IMR-90 (cell line): Measurements from ENCODE around the gene OSBPL2. TPM values are rescaled to one million over a fixed set of nuclear protein-coding genes. Genes with fewer than 3 reads are reported as not detected.

Source experiments
- ATAC-seq: fragments of 200-7000 bp; cut with Tn5 transposase; 2 replicates; pipeline ENCODE4 v1.9.1; 2020; ENCODE audit warnings: low read depth, mild to moderate bottlenecking, moderate library complexity
- BruUV-seq: library from RNA; stranded (reverse); fragments of 400-500 nt; replicated peaks from 2 replicates; lab custom pipeline; 2021; lab: Mats Ljungman, UMichigan
- CTCF ChIA-PET: fragments of 300-600 bp; formaldehyde crosslinking; extraction: SDS; loops from one replicate; lab custom pipeline; 2021; ENCODE audit warnings: antibody characterized with exemption; lab: Yijun Ruan, JAX
- POLR2A ChIA-PET: fragments of 300-600 bp; sonication (Branson Sonifier 250); formaldehyde crosslinking; loops from one replicate; lab custom pipeline; 2022; ENCODE audit warnings: antibody characterized with exemption; ENCODE audit not compliant: unreplicated experiment; lab: Charles Lee
- DNase-seq: peaks from one replicate; pipeline ENCODE4 v3.0.0; 2013
- H2AFZ ChIP-seq: replicated peaks from 2 replicates; pipeline ENCODE3; 2013; ENCODE audit warnings: low read length, mild to moderate bottlenecking; ENCODE audit not compliant: poor library complexity
- H2AK5ac ChIP-seq: 2 replicates; pipeline ENCODE4 v1.6.1; 2013; ENCODE audit warnings: low read depth, low read length, inconsistent platforms
- H2AK9ac ChIP-seq: replicated peaks from 2 replicates; pipeline ENCODE3; 2013; ENCODE audit warnings: mild to moderate bottlenecking, low read depth, low read length, moderate library complexity; ENCODE audit not compliant: poor library complexity
- H2BK120ac ChIP-seq: 2 replicates; pipeline ENCODE4 v1.6.1; 2013; ENCODE audit warnings: low read depth, low read length, inconsistent platforms
- H2BK15ac ChIP-seq: 3 replicates; pipeline ENCODE4 v1.6.1; 2013; ENCODE audit warnings: low read depth, low read length, inconsistent platforms
- H2BK20ac ChIP-seq: 2 replicates; pipeline ENCODE4 v1.6.1; 2013; ENCODE audit warnings: low read depth, mild to moderate bottlenecking, inconsistent platforms, low read length, moderate library complexity
- H2BK5ac ChIP-seq: 2 replicates; pipeline ENCODE4 v1.6.1; 2013; ENCODE audit warnings: mild to moderate bottlenecking, low read depth, low read length, inconsistent platforms; ENCODE audit not compliant: poor library complexity, severe bottlenecking
- H3K14ac ChIP-seq: replicated peaks from 2 replicates; pipeline ENCODE4 v1.6.1; 2013; ENCODE audit warnings: low read depth, low read length, inconsistent platforms
- H3K18ac ChIP-seq: 2 replicates; pipeline ENCODE4 v1.6.1; 2013; ENCODE audit warnings: low read depth, low read length, control low read depth
- H3K23ac ChIP-seq: 2 replicates; pipeline ENCODE4 v1.6.1; 2013; ENCODE audit warnings: low read depth, low read length, inconsistent platforms
- H3K27ac ChIP-seq: 2 replicates; pipeline ENCODE4 v1.5.1; 2013; ENCODE audit warnings: mild to moderate bottlenecking, control low read depth, low read length; ENCODE audit not compliant: insufficient read depth
- H3K27me3 ChIP-seq: 2 replicates; pipeline ENCODE4 v1.6.1; 2013; ENCODE audit warnings: low read length; ENCODE audit not compliant: control insufficient read depth, insufficient read depth
- H3K36me3 ChIP-seq: 2 replicates; pipeline ENCODE4 v1.6.1; 2013; ENCODE audit warnings: low read length, mixed read lengths; ENCODE audit not compliant: control insufficient read depth, insufficient read depth
- H3K4ac ChIP-seq: 2 replicates; pipeline ENCODE4 v1.6.1; 2013; ENCODE audit warnings: low read depth, low read length, inconsistent platforms
- H3K4me1 ChIP-seq: 2 replicates; pipeline ENCODE4 v1.6.1; 2013; ENCODE audit warnings: low read length, mixed read lengths; ENCODE audit not compliant: control insufficient read depth, insufficient read depth
- H3K4me2 ChIP-seq: 2 replicates; pipeline ENCODE4 v1.6.1; 2013; ENCODE audit warnings: low read depth, mild to moderate bottlenecking, control low read depth, low read length, moderate library complexity
- H3K4me3 ChIP-seq: 2 replicates; pipeline ENCODE4 v1.5.1; 2013; ENCODE audit warnings: low read depth, mild to moderate bottlenecking, control low read depth, low read length, moderate library complexity; ENCODE audit not compliant: insufficient read depth
- H3K56ac ChIP-seq: 2 replicates; pipeline ENCODE4 v1.6.1; 2013; ENCODE audit warnings: low read length, inconsistent platforms; ENCODE audit not compliant: insufficient read depth; ENCODE audit errors: extremely low read depth
- H3K79me1 ChIP-seq, 2 experiments: 2 replicates each; pipeline ENCODE4 v1.6.1; 2013; ENCODE audit warnings: low read length in 2 of 2, inconsistent platforms in 1 of 2, low read depth in 1 of 2
- H3K9ac ChIP-seq: 2 replicates; pipeline ENCODE4 v1.6.1; 2013; ENCODE audit warnings: low read depth, low read length, control low read depth
- H3K9me1 ChIP-seq: 2 replicates; pipeline ENCODE4 v1.6.1; 2013; ENCODE audit warnings: low read length, inconsistent platforms; ENCODE audit not compliant: insufficient read depth
- H3K9me3 ChIP-seq: 2 replicates; pipeline ENCODE4 v1.6.1; 2013; ENCODE audit warnings: low read length; ENCODE audit not compliant: control insufficient read depth, insufficient read depth
- H4K20me1 ChIP-seq: 2 replicates; pipeline ENCODE4 v1.6.1; 2013; ENCODE audit warnings: low read length, inconsistent platforms; ENCODE audit not compliant: insufficient read depth
- H4K5ac ChIP-seq: 2 replicates; pipeline ENCODE4 v1.6.1; 2013; ENCODE audit warnings: mild to moderate bottlenecking, low read depth, low read length, control low read depth
- H4K8ac ChIP-seq, 2 experiments: 2 replicates each; pipeline ENCODE4 v1.6.1; 2013; ENCODE audit warnings: low read depth in 2 of 2, low read length in 2 of 2, control low read depth in 1 of 2, inconsistent platforms in 1 of 2
- H4K91ac ChIP-seq: 2 replicates; pipeline ENCODE4 v1.6.1; 2013; ENCODE audit warnings: low read depth, low read length, inconsistent platforms; ENCODE audit not compliant: insufficient read depth
- BHLHE40 ChIP-seq: fragments of 150-350 bp; IDR thresholded peaks from 2 replicates; pipeline ENCODE4 v1.6.1; 2016; ENCODE audit warnings: mild to moderate bottlenecking, low read depth, low read length
- CEBPB ChIP-seq: IDR thresholded peaks from 2 replicates; pipeline ENCODE4 v1.6.1; 2012; ENCODE audit warnings: low read depth, low read length, improper control_type of control experiment
- MAFK ChIP-seq: IDR thresholded peaks from 2 replicates; pipeline ENCODE4 v1.6.1; 2012; ENCODE audit warnings: low read depth, low read length, improper control_type of control experiment
- POLR2A ChIP-seq: IDR thresholded peaks from 2 replicates; pipeline ENCODE4 v1.6.1; 2012; ENCODE audit warnings: mild to moderate bottlenecking, low read depth, low read length
- WGBS, 2 experiments: methylation state at CpG; one replicate each; pipeline versions ENCODE4 v1.1.5 to v1.1.7; 2013; ENCODE audit warnings: missing lambda C conversion rate in 2 of 2; ENCODE audit not compliant: insufficient read length in 1 of 2; ENCODE audit errors: extremely low coverage in 2 of 2; 5-methylcytosine and 5-hydroxymethylcytosine counted together
- dilution Hi-C: fragments of 300-500 bp; cut with HindIII; formaldehyde crosslinking; loops from one replicate; pipeline ENCODE4 v1.14.3; 2018; ENCODE audit warnings: low sequenced_read_pairs; ENCODE audit not compliant: unreplicated experiment
- in situ Hi-C: fragments of 300-500 bp; cut with MboI; formaldehyde crosslinking; loops from 3 replicates; pipeline ENCODE4 v1.14.3; 2019; ENCODE audit warnings: low sequenced_read_pairs, inconsistent platforms, mixed read lengths
- intact Hi-C: fragments of 100-400 bp; cut with micrococcal nuclease; formaldehyde crosslinking; loops from 2 replicates; pipeline ENCODE4 v1.10.0; 2022
- polyA plus RNA-seq, 3 experiments: library from polyadenylated mRNA; depleted of rRNA; stranded (reverse); fragments of >200 nt; gene quantifications; 2 replicates each; pipeline ENCODE4 v1.2.3, GENCODE V29; 2012; ENCODE audit warnings: low replicate concordance in 1 of 3
- total RNA-seq: library from RNA; depleted of rRNA; stranded (reverse); fragments of >200 nt; gene quantifications from 2 replicates; pipeline ENCODE4 v1.2.3, GENCODE V29; 2012

Gene OSBPL2
- total and polyA plus RNA-seq, 2 of the 4 experiments (the other 2 are of a cell fraction), result 19.3 to 27.6 TPM

DNA sequence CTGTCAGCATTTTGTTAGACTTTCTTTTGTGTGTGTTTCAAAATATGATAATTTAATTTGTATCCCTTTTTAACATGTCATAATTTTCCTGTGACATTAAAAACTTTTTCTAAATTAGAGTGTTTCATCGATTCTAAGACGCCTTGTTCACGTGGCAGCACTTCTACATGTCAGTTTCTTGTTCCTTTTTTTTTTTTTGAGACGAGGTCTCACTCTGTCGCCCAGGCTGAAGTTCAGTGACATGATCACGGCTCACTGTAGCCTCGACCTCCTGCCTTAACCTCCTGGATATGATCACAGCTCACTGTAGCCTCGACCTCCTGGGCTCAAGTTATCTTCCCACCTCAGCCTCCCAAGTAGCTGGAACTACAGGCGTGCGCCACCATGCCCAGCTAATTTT is 36.9 kb downstream of the OSBPL2 start:
- H2AK5ac ChIP-seq, result no peak overlapping the region
- peaks cover 8 to 9% of the 10 kb centered on the region in 2 experiments; a peak in 2 of 4 replicates for H3K79me1 ChIP-seq
- dilution Hi-C loops (loop anchor here (25.0 kb wide), 1 partner anchor 112 kb away; the partner anchor contains the start of gene RPS21), in situ Hi-C loops (loop anchor here (25.0 kb wide), 1 partner anchor 337 kb away; no protein-coding TSS in a partner anchor), intact Hi-C loops (no loop called here)
- TF ChIP-seq MAFK, result no peak
- no peak for TF ChIP-seq CEBPB
- no peak for TF ChIP-seq BHLHE40
- TF ChIP-seq POLR2A, result no peak
- CTCF ChIA-PET, result interaction anchor here (0.6 kb wide), 1 partner anchor 9 kb away, joined by 3 read pairs; no protein-coding TSS in a partner anchor
- H3K56ac ChIP-seq, result no peak overlapping the region
- H2BK20ac ChIP-seq, result no peak overlapping the region
- H3K4me3 ChIP-seq, result no peak overlapping the region
- no peak overlapping the region for H4K5ac ChIP-seq
- H3K27me3 ChIP-seq, result no peaks in the 10 kb centered on the region
- no TSS peak for BruUV-seq
- no peak overlapping the region for H3K23ac ChIP-seq
- H2BK15ac ChIP-seq, result no peak overlapping the region
- POLR2A ChIA-PET, result no interaction called here
- H2BK5ac ChIP-seq, result no peak overlapping the region
- H3K36me3 ChIP-seq, result peaks cover 49% of the 10 kb centered on the region
- H3K9me3 ChIP-seq, result no peaks in the 10 kb centered on the region
- WGBS, 2 experiments, result 100% methylated on average over 3 of the region's 10 CpGs; no CpG with 5 or more reads in 1 of the 2 experiments
- H3K18ac ChIP-seq, result no peak overlapping the region
- H3K4me2 ChIP-seq, result no peak overlapping the region
- peaks cover 8% of the 10 kb centered on the region; the same call in 1 of the 2 replicates for H4K20me1 ChIP-seq
- H3K9ac ChIP-seq, result no peak overlapping the region
- H4K8ac ChIP-seq, result no peak overlapping the region
- no peak overlapping the region for H2AK9ac ChIP-seq
- H3K27ac ChIP-seq, result no peak overlapping the region
- peaks cover 13% of the 10 kb centered on the region for H3K9me1 ChIP-seq
- DNase-seq (no peak), ATAC-seq (no peak)
- no peaks in the 10 kb centered on the region for H3K4me1 ChIP-seq
- H2BK120ac ChIP-seq, result no peak overlapping the region
- no peak overlapping the region for H3K14ac ChIP-seq
- no peak overlapping the region for H3K4ac ChIP-seq
- no peak overlapping the region for H4K91ac ChIP-seq
- no peak overlapping the region for H2AFZ ChIP-seq
